KMS-11 (cell line): ENCODE measurements around the gene TPPP.

Experiments
- H2AFZ ChIP-seq: fragments of 200-600 bp; sonication (generic); 2 replicates; pipeline ENCODE4 v1.6.1; 2016; ENCODE audit warnings: antibody characterized with exemption, mixed run types, low read depth
- H3K27ac ChIP-seq: fragments of 200-600 bp; sonication (generic); 2 replicates; pipeline ENCODE4 v1.6.1; 2016; ENCODE audit warnings: mild to moderate bottlenecking, mixed run types
- H3K27me3 ChIP-seq: fragments of 200-600 bp; sonication (generic); 2 replicates; pipeline ENCODE4 v1.6.1; 2017; ENCODE audit warnings: mild to moderate bottlenecking, low read depth, mixed run types, moderate library complexity; ENCODE audit not compliant: insufficient read depth
- H3K36me3 ChIP-seq: fragments of 200-600 bp; sonication (generic); 2 replicates; pipeline ENCODE4 v1.6.1; 2017; ENCODE audit warnings: mild to moderate bottlenecking, mixed run types; ENCODE audit not compliant: insufficient read depth
- H3K4me1 ChIP-seq: fragments of 200-600 bp; sonication (generic); 2 replicates; pipeline ENCODE4 v1.6.1; 2016; ENCODE audit warnings: mild to moderate bottlenecking, low read depth, mixed run types; ENCODE audit not compliant: poor library complexity, severe bottlenecking
- H3K4me2 ChIP-seq: fragments of 200-600 bp; sonication (generic); 2 replicates; pipeline ENCODE4 v1.7.0; 2016; ENCODE audit warnings: mild to moderate bottlenecking, mixed run types
- H3K4me3 ChIP-seq: fragments of 200-600 bp; sonication (generic); IDR thresholded peaks from 2 replicates; pipeline ENCODE4 v1.6.1; 2017; ENCODE audit warnings: low read depth, low read length, mixed read lengths; ENCODE audit not compliant: insufficient read depth
- H3K79me2 ChIP-seq: fragments of 200-600 bp; sonication (generic); 2 replicates; pipeline ENCODE4 v1.6.1; 2016; ENCODE audit warnings: low read depth, mixed run types; ENCODE audit not compliant: insufficient read depth
- H3K9ac ChIP-seq: fragments of 200-600 bp; sonication (generic); 2 replicates; pipeline ENCODE4 v1.6.1; 2016; ENCODE audit warnings: mild to moderate bottlenecking, mixed run types
- H4K20me1 ChIP-seq: fragments of 200-600 bp; sonication (generic); 2 replicates; pipeline ENCODE4 v1.6.1; 2016; ENCODE audit warnings: mild to moderate bottlenecking, mixed run types; ENCODE audit not compliant: insufficient read depth
- CTCF ChIP-seq: fragments of 200-600 bp; sonication (generic); conservative IDR thresholded peaks from 2 replicates; pipeline ENCODE4 v1.6.1; 2017; ENCODE audit warnings: low read depth, mild to moderate bottlenecking, antibody characterized with exemption, low read length, moderate library complexity, mixed read lengths

The TPPP gene

GRCh38 chr5:624951-625230, 68.3 kb downstream of the TPPP start:
- Histone ChIP-seq H4K20me1 (0 out of 2 replicates have a peak, but pooled peaks cover 3% of the 10 kb centered on the region), H3K27ac (no peak overlapping the region), H3K36me3 (peaks cover 3% of the 10 kb centered on the region; the same call in 1 of the 2 replicates), H3K4me2 (no peak overlapping the region), H2AFZ (no peak overlapping the region), H3K9ac (no peak overlapping the region), H3K4me3 (no peak overlapping the region), H3K4me1 (peaks cover 7% of the 10 kb centered on the region), H3K79me2 (no peaks in the 10 kb centered on the region), H3K27me3 (no peaks in the 10 kb centered on the region)
- TF ChIP-seq CTCF = no peak

- Histone ChIP-seq H3K4me1 (peaks cover 7% of the 10 kb centered on the region), H3K36me3 (peaks cover 3% of the 10 kb centered on the region; the same call in 1 of the 2 replicates), H2AFZ (no peak overlapping the region), H3K79me2 (no peaks in the 10 kb centered on the region), H4K20me1 (0 out of 2 replicates have a peak, but pooled peaks cover 3% of the 10 kb centered on the region), H3K4me2 (no peak overlapping the region), H3K27ac (no peak overlapping the region), H3K27me3 (no peaks in the 10 kb centered on the region), H3K4me3 (no peak overlapping the region), H3K9ac (no peak overlapping the region)
- no peak for TF ChIP-seq CTCF
Observed at GRCh38 chr5:624118-624950, 68.8 kb downstream of the TPPP start.

- Histone ChIP-seq H3K4me3 (no peak overlapping the region), H2AFZ (no peak overlapping the region), H3K4me1 (peaks cover 7% of the 10 kb centered on the region), H4K20me1 (0 out of 2 replicates have a peak, but pooled peaks cover 3% of the 10 kb centered on the region), H3K79me2 (no peaks in the 10 kb centered on the region), H3K9ac (no peak overlapping the region), H3K36me3 (peaks cover 3% of the 10 kb centered on the region; the same call in 1 of the 2 replicates), H3K4me2 (no peak overlapping the region), H3K27ac (no peak overlapping the region), H3K27me3 (no peaks in the 10 kb centered on the region)
- TF ChIP-seq CTCF = no peak
Observed at GRCh38 chr5:623531-623930, 69.6 kb downstream of the TPPP start.

- Histone ChIP-seq H4K20me1 (0 out of 2 replicates have a peak, but pooled peaks cover 3% of the 10 kb centered on the region), H3K4me3 (no peak overlapping the region), H3K9ac (no peak overlapping the region), H3K27ac (no peak overlapping the region), H2AFZ (no peak overlapping the region), H3K4me1 (peaks cover 7% of the 10 kb centered on the region), H3K36me3 (peaks cover 3% of the 10 kb centered on the region; the same call in 1 of the 2 replicates), H3K4me2 (no peak overlapping the region), H3K27me3 (no peaks in the 10 kb centered on the region), H3K79me2 (0 out of 2 replicates have a peak, but pooled peaks cover 3% of the 10 kb centered on the region)
- no peak for TF ChIP-seq CTCF
Observed at GRCh38 chr5:622946-623522, 70.1 kb downstream of the TPPP start.
